NCI-H524 treated with DMSO at 0.1 percent for 48 hours (cell line): Measurements from ENCODE around the gene SYCE3.

ENCODE experiments used
- DNase-seq: peaks from one replicate; lab custom pipeline; 2025; lab: John Stamatoyannopoulos, UW

The SYCE3 gene

GRCh38 chr22:50531546-50531961, 31.2 kb downstream of the SYCE3 start:
- DNase-seq: no peak

GRCh38 chr22:50530877-50531545, 31.7 kb downstream of the SYCE3 start:
- DNase-seq: no peak

GRCh38 chr22:50530580-50530876, 32.2 kb downstream of the SYCE3 start:
- no peak for DNase-seq

GRCh38 chr22:50529897-50530579, 32.7 kb downstream of the SYCE3 start, which contains the start of gene TYMP:
TSS of gene TYMP (minus strand) at chr22:50530012. CDS start at chr22:50529709, 303 bp downstream.
- no peak for DNase-seq

- DNase-seq: no peak
These were observed 33.3 kb downstream of the SYCE3 start for GRCh38 chr22:50529416-50529896.

- DNase-seq: no peak
These were observed 33.9 kb downstream of the SYCE3 start for GRCh38 chr22:50528682-50529415.

- no peak for DNase-seq
These were observed 34.6 kb downstream of the SYCE3 start for GRCh38 chr22:50527921-50528681.

- no peak for DNase-seq
These were observed 35.6 kb downstream of the SYCE3 start for GRCh38 chr22:50526834-50527801.

GRCh38 chr22:50526108-50526833, 36.4 kb downstream of the SYCE3 start:
- DNase-seq: peak; percentile 14

GRCh38 chr22:50525858-50526107, 36.9 kb downstream of the SYCE3 start:
- no peak for DNase-seq

GRCh38 chr22:50525104-50525857, 37.4 kb downstream of the SYCE3 start, which contains the start of gene SCO2:
TSS of gene SCO2 (minus strand) at chr22:50525598. CDS start at chr22:50524411, 1,187 bp downstream.
- DNase-seq: peak; percentile 60

- DNase-seq: no peak
These were observed 38.0 kb downstream of the SYCE3 start for GRCh38 chr22:50524676-50525103.

- DNase-seq: no peak
These were observed 38.7 kb downstream of the SYCE3 start for GRCh38 chr22:50523806-50524675.

GRCh38 chr22:50523458-50523805, 39.3 kb downstream of the SYCE3 start:
- no peak for DNase-seq

- no peak for DNase-seq
These were observed 39.8 kb downstream of the SYCE3 start for GRCh38 chr22:50522806-50523438.

GRCh38 chr22:50522208-50522805, 40.4 kb downstream of the SYCE3 start:
- DNase-seq: no peak

GRCh38 chr22:50521710-50522109, 41.0 kb downstream of the SYCE3 start:
- no peak for DNase-seq
